Measurements from ENCODE around the gene KLB.
A peak's percentile ranks its signal among the peaks of the same experiment; 100 is the strongest.
"Not testable (repeated sequence)": the region's sequence is repeated elsewhere in the genome, so short reads cannot be mapped to it uniquely, and the experiment has no call there.

The KLB gene

GRCh38 chr4:39427520-39428114, 20.9 kb downstream of the KLB start:
- no peak for DNase-seq

GRCh38 chr4:39429476-39430334, 23.0 kb downstream of the KLB start:
- DNase-seq: no peak

- DNase-seq: no peak
Measured at GRCh38 chr4:39433878-39434492, 27.3 kb downstream of the KLB start.

- DNase-seq: no peak
Measured at GRCh38 chr4:39435659-39436563, 29.2 kb downstream of the KLB start.

- no peak for DNase-seq
Measured at GRCh38 chr4:39441593-39441992, 34.9 kb downstream of the KLB start.

GRCh38 chr4:39442998-39443397, 36.3 kb downstream of the KLB start:
- DNase-seq: no peak

GRCh38 chr4:39446483-39446841, 39.7 kb downstream of the KLB start:
- no peak for DNase-seq

GRCh38 chr4:39446842-39447573, 40.3 kb downstream of the KLB start:
- DNase-seq: peak; percentile 64

GRCh38 chr4:39450618-39451017, 43.9 kb downstream of the KLB start:
- no peak for DNase-seq

- DNase-seq: no peak
Measured at GRCh38 chr4:39451423-39452023, 44.8 kb downstream of the KLB start.

GRCh38 chr4:39452153-39452859, 45.6 kb downstream of the KLB start:
- no peak for DNase-seq

GRCh38 chr4:39452860-39453587, 46.3 kb downstream of the KLB start:
- DNase-seq: no peak

- no peak for DNase-seq
Measured at GRCh38 chr4:39453738-39454137, 47.0 kb downstream of the KLB start.

- DNase-seq: no peak
Measured at GRCh38 chr4:39455486-39455885, 48.8 kb downstream of the KLB start.

GRCh38 chr4:39456946-39457763, 50.4 kb downstream of the KLB start:
- DNase-seq: no peak

GRCh38 chr4:39458161-39458504, 51.4 kb downstream of the KLB start:
- DNase-seq: not testable (repeated sequence)

GRCh38 chr4:39458505-39459300, 52.0 kb downstream of the KLB start, which contains the start of the genes LIAS and RPL9:
LIAS (plus strand) TSS chr4:39459056; CDS start chr4:39459118, 62 bp downstream.
RPL9 (minus strand) TSS chr4:39458922; CDS start chr4:39458439, 483 bp downstream.
- DNase-seq: peak; percentile 96

GRCh38 chr4:39464886-39465501, 58.3 kb downstream of the KLB start:
- DNase-seq: no peak
